HG03575 (cell line): Measurements from ENCODE around the gene AMPD3.

Experiments used
- ATAC-seq: cut with Tn5 transposase; IDR thresholded peaks from one replicate; pipeline ENCODE4 v1.9.1; 2021; ENCODE audit not compliant: unreplicated experiment, insufficient number of reproducible peaks, low FRiP score; ENCODE audit errors: extremely low read depth

Gene AMPD3

DNA sequence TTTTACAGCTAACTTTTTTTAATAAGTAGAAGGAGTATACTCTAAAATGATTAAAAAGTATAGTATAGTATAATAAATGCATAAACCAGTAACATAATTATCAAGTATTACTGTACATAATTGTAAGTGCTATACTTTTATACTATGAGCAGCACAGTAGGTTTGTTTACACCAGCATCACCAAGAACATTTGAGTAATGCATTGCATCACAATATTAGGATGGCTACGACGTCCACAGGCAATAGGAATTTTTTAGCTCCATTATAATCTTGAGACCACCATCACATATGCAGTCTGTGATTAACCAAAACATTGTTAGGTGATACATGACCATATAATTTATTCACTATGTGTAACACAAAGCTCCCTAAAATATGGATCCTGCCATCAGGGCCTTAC, 65.5 kb downstream of the AMPD3 start:
- no peak for ATAC-seq

GRCh38 chr11:10522276-10522675, 67.2 kb downstream of the AMPD3 start:
- no peak for ATAC-seq

GRCh38 chr11:10522921-10523320, 67.9 kb downstream of the AMPD3 start:
- ATAC-seq = no peak

DNA sequence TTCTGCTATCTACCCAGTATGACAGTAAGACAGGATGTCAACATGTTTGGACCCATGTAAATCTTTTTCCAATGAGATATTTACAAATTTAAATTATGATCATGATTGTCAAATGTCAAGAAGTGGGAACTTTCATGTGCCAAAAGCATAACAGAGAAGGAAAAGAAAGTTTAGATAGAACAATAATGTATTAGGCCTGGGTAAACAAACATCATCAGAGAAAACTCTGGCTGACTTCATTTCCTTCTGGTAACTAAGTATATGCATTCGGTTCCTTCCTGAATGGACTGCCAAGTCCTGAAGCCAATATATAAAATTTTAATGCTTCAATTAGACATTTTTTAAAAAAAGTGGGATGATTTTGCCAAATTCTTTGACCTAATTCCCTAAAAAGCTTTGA, 69.4 kb downstream of the AMPD3 start:
- ATAC-seq = no peak

GRCh38 chr11:10526974-10527918, 72.2 kb downstream of the AMPD3 start:
- peak; percentile 66 for ATAC-seq

DNA sequence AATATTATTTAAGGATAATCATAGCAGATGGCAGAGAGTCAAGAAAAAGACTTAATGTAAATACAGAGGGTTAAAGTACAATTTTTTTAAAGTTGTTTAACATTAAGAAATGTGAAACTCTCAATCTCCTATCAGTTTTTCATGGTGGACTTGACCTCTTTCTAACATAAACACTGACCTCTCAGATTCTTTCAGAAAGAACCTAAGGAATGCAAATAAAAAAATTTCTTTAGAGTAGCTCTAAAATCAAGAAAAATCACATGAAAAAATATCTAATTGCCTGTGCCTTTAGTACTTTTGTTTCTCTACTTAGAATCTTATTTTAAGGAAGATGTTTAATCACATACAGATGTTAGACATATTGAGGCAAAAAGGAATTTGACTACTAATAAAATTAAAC, 73.1 kb downstream of the AMPD3 start:
- ATAC-seq = no peak

DNA sequence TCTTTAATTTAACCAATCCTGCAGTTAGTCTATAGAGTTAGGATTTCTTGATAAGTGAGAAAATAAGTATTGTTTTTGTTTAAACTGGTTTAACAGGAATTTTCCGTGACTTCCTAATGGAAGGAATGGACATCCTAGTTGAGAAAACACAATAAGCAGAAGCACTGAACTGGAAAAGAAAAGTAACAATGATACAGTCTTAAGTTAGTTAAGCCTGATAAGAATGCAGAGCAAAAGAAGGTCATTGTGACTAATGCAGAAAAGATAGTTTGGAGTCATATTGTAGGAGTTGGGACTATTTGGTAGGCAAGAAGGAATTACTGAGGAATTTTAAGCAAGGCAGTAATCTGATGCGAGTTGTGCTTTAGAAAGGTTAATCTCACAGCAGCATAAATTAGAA, 74.2 kb downstream of the AMPD3 start:
- ATAC-seq = no peak

DNA sequence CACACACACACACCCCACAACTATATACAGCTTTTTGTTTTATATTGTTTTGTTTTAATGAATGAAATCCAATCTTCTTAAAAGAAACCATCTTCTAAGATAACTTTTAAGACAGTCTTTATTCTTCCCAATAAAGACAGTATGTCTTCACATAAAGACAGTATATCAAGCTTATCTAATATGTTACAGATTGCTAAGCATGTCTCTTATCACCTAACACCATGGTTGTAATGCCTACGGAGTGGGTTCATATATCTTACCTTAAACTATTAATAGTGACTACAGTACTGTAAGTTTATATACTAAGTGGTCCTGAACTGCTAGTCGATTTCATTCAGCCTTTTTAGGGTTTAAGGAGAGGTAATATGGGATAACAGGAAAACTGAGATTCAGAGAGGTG, 77.5 kb downstream of the AMPD3 start:
- ATAC-seq = no peak

- ATAC-seq = no peak
These were observed 78.3 kb downstream of the AMPD3 start for GRCh38 chr11:10533323-10533722.

- ATAC-seq = no peak
These were observed 79.3 kb downstream of the AMPD3 start for GRCh38 chr11:10534316-10534715.

DNA sequence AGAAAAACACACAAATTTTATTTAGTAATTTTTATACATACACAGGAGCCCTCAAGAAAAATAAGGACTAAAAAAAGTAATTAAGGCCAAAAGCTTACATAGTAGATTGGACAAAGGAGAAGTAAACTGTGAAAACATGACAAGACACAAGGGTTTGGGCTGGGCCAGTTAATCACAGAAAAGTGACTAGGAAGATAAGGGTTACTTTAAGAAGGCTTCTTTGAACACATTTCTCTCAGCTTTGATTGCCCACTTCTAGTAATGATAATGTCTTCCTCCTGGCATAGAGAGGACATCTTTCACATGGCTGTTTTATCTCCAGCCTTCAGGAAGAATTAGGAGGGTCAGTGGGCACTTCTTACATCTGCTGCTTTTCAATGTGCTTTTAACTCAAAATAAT, 82.5 kb downstream of the AMPD3 start:
- no peak for ATAC-seq

DNA sequence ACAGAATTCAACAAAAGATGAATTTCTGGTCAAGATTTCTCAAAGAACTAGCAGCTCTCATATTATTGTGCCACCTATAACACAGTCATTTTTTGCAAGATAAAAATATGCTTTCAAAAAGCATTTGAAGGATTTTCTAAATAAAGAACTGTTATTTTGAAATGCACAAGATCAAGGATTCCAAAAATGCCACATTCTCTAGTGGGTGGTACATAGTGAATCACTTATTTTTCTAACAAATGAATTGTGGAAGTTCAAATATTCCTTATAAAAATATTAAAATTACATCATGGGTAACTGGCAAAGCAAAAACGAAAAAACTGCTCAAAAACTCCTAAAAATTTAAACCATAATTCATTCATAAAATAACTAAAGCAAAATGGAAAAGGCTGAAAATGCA, 83.9 kb downstream of the AMPD3 start:
- no peak for ATAC-seq

GRCh38 chr11:10539339-10539738, 84.3 kb downstream of the AMPD3 start:
- no peak for ATAC-seq

- no peak for ATAC-seq
These were observed 85.5 kb downstream of the AMPD3 start for GRCh38 chr11:10540546-10540914.

DNA sequence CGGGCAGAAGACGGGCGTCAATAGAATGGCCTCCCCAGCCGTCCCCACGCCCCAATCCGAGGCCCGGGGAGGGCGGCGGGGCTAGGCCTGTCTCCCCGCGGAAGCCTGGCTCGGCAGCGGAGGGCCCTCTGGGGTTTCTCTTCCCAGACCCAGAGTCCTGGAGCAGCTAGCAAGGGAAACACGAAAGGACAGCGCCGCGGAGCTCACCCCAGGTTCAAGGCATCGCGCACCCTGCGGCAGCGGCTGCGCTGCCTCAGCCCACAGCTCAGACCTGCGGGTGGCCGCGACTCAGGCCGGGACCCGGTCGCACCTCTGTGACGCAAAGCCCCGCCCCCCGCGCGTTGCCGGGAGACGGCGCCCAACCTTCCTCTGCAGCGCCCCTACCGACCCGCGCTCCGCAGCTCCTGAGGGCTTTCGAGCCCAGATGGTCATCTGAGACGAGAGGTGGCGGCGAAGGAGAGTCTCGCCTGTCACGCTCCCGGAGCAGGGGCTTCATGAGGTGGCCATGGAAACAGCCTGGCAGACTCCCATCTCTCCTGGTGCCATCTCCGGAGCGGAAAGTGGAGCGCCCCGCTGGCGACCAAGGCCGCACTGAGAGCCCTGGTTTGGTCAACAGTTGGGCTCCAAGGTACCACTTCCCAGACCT, 86.0 kb downstream of the AMPD3 start, which contains the start of gene RNF141:
RNF141 (minus strand) TSS at position 273 of the 646 bp plus-strand sequence. CDS start 7,029 bp downstream, outside the sequence.
- peak; percentile 73 for ATAC-seq

- no peak for ATAC-seq
These were observed 86.5 kb downstream of the AMPD3 start for GRCh38 chr11:10541561-10541930.

GRCh38 chr11:10542776-10543175, 87.7 kb downstream of the AMPD3 start:
- ATAC-seq = no peak

DNA sequence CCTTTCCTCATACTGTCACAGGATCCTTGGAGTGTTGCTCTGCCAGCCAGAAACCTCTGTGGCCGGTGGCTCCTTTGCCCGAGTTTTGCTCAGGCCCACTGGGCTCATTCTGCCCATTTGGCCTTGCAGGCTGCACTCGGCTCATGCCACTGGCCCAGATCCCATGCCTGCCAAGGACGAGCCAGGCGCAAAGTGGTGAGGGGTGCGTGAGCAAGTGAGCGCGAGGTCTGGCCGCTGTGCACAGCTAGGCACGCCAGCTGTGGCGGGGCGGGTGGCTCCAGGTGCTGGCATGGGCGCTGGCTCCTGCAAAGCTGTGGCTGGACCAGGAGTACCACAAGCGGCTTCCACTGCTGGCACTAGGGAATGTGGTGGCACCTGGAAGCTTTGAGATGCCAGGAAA, 88.7 kb downstream of the AMPD3 start:
- ATAC-seq = no peak

- ATAC-seq = no peak
These were observed 89.7 kb downstream of the AMPD3 start for GRCh38 chr11:10544491-10545465.
